ES-I3 (cell line): Measurements from ENCODE around the gene TJP3.
A peak's percentile ranks its signal among the peaks of the same experiment; 100 is the strongest.

ENCODE experiments used
- H3K36me3 ChIP-seq: 2 replicates; pipeline ENCODE4 v1.6.1; 2013; ENCODE audit warnings: mild to moderate bottlenecking, low read length, control low read depth, moderate library complexity; ENCODE audit not compliant: insufficient read depth
- H3K4me1 ChIP-seq: 2 replicates; pipeline ENCODE4 v1.6.1; 2013; ENCODE audit warnings: mild to moderate bottlenecking, control low read depth, low read length; ENCODE audit not compliant: insufficient read depth
- H3K9ac ChIP-seq: 2 replicates; pipeline ENCODE4 v1.6.1; 2013; ENCODE audit warnings: low read depth, mild to moderate bottlenecking, low read length, moderate library complexity
- H3K9me3 ChIP-seq: 2 replicates; pipeline ENCODE4 v1.6.1; 2013; ENCODE audit warnings: mild to moderate bottlenecking, low read length, moderate library complexity; ENCODE audit not compliant: control insufficient read depth, insufficient read depth

The TJP3 gene

GRCh38 chr19:3775831-3776230 lies 67.6 kb downstream of the TJP3 start:
- no peaks in the 10 kb centered on the region for H3K36me3 ChIP-seq
- H3K9ac ChIP-seq: no peak overlapping the region
- H3K9me3 ChIP-seq: peaks cover 1% of the 10 kb centered on the region; the same call in 1 of the 2 replicates
- no peaks in the 10 kb centered on the region for H3K4me1 ChIP-seq

- Histone ChIP-seq H3K9me3 (peaks cover 7% of the 10 kb centered on the region; the same call in 1 of the 2 replicates), H3K36me3 (no peaks in the 10 kb centered on the region; the same call in 1 of the 2 replicates), H3K9ac (no peak overlapping the region), H3K4me1 (no peaks in the 10 kb centered on the region)
Measured at GRCh38 chr19:3776479-3777040, 68.4 kb downstream of the TJP3 start.

- H3K36me3 ChIP-seq: peaks cover 4% of the 10 kb centered on the region; the same call in 1 of the 2 replicates
- peaks cover 15% of the 10 kb centered on the region for H3K9me3 ChIP-seq
- H3K9ac ChIP-seq: no peak overlapping the region
- no peaks in the 10 kb centered on the region for H3K4me1 ChIP-seq
Measured at GRCh38 chr19:3778104-3778867, 70.1 kb downstream of the TJP3 start.

- H3K9me3 ChIP-seq: peaks cover 15% of the 10 kb centered on the region
- no peak overlapping the region for H3K9ac ChIP-seq
- no peaks in the 10 kb centered on the region for H3K4me1 ChIP-seq
- peaks cover 4% of the 10 kb centered on the region; the same call in 1 of the 2 replicates for H3K36me3 ChIP-seq
Measured at GRCh38 chr19:3778899-3779723, 70.9 kb downstream of the TJP3 start.

- Histone ChIP-seq H3K9ac (no peak overlapping the region), H3K4me1 (no peaks in the 10 kb centered on the region), H3K36me3 (peaks cover 4% of the 10 kb centered on the region; the same call in 1 of the 2 replicates), H3K9me3 (peaks cover 15% of the 10 kb centered on the region)
Measured at GRCh38 chr19:3780786-3781304, 72.7 kb downstream of the TJP3 start.

GRCh38 chr19:3781603-3782002 lies 73.4 kb downstream of the TJP3 start:
- Histone ChIP-seq H3K9ac (no peak overlapping the region), H3K9me3 (peaks cover 15% of the 10 kb centered on the region), H3K4me1 (no peaks in the 10 kb centered on the region), H3K36me3 (peaks cover 4% of the 10 kb centered on the region; the same call in 1 of the 2 replicates)

GRCh38 chr19:3782330-3782729 lies 74.1 kb downstream of the TJP3 start:
- Histone ChIP-seq H3K4me1 (no peaks in the 10 kb centered on the region), H3K9me3 (peaks cover 15% of the 10 kb centered on the region), H3K36me3 (peaks cover 4% of the 10 kb centered on the region; the same call in 1 of the 2 replicates), H3K9ac (no peak overlapping the region)

GRCh38 chr19:3782903-3783302 lies 74.7 kb downstream of the TJP3 start:
- H3K9ac ChIP-seq: no peak overlapping the region
- H3K36me3 ChIP-seq: peaks cover 4% of the 10 kb centered on the region; the same call in 1 of the 2 replicates
- no peaks in the 10 kb centered on the region for H3K4me1 ChIP-seq
- H3K9me3 ChIP-seq: peaks cover 15% of the 10 kb centered on the region

GRCh38 chr19:3783660-3784584 lies 75.7 kb downstream of the TJP3 start:
- peaks cover 15% of the 10 kb centered on the region for H3K9me3 ChIP-seq
- H3K4me1 ChIP-seq: no peaks in the 10 kb centered on the region
- peaks cover 4% of the 10 kb centered on the region; the same call in 1 of the 2 replicates for H3K36me3 ChIP-seq
- no peak overlapping the region for H3K9ac ChIP-seq

GRCh38 chr19:3784607-3785450 lies 76.6 kb downstream of the TJP3 start:
- H3K36me3 ChIP-seq: peaks cover 4% of the 10 kb centered on the region; the same call in 1 of the 2 replicates
- peaks cover 15% of the 10 kb centered on the region for H3K9me3 ChIP-seq
- H3K4me1 ChIP-seq: no peaks in the 10 kb centered on the region
- H3K9ac ChIP-seq: peak overlapping the region; percentile 70

GRCh38 chr19:3785451-3785937 lies 77.3 kb downstream of the TJP3 start:
- Histone ChIP-seq H3K36me3 (peaks cover 4% of the 10 kb centered on the region; the same call in 1 of the 2 replicates), H3K9ac (peak overlapping the region; percentile 70), H3K9me3 (peaks cover 15% of the 10 kb centered on the region)

GRCh38 chr19:3785938-3786824 lies 78.0 kb downstream of the TJP3 start, which contains the start of gene MATK:
Gene MATK, minus strand, starts transcription at chr19:3786381. Its CDS starts 1,246 bp downstream, at chr19:3785135.
- Histone ChIP-seq H3K9ac (peak within 1 kb of the TSS; percentile 70), H3K9me3 (peaks cover 11% of the 10 kb centered on the region), H3K36me3 (peaks cover 4% of the 10 kb centered on the region; the same call in 1 of the 2 replicates), H3K4me1 (no peaks in the 10 kb centered on the region)

More at GRCh38 chr19:3785451-3785937, 77.3 kb downstream of the TJP3 start:
- no peaks in the 10 kb centered on the region for H3K4me1 ChIP-seq
